Mesendoderm (in vitro differentiated cells): ENCODE results near the gene KCNQ1.

Experiments
- DNase-seq: peaks from one replicate; pipeline ENCODE4 v3.0.0; 2013
- H2AK5ac ChIP-seq: 2 replicates; pipeline ENCODE4 v1.6.1; 2013; ENCODE audit warnings: low read length, inconsistent platforms
- H2BK120ac ChIP-seq: 2 replicates; pipeline ENCODE4 v1.6.1; 2013; ENCODE audit warnings: low read depth, mild to moderate bottlenecking, low read length, moderate library complexity, mixed read lengths
- H2BK15ac ChIP-seq: replicated peaks from 2 replicates; pipeline ENCODE4 v1.6.1; 2013; ENCODE audit warnings: low read depth, mild to moderate bottlenecking, moderate library complexity
- H2BK5ac ChIP-seq: 2 replicates; pipeline ENCODE4 v1.6.1; 2013; ENCODE audit warnings: low read length, inconsistent platforms
- H3K18ac ChIP-seq: 2 replicates; pipeline ENCODE4 v1.6.1; 2013; ENCODE audit warnings: mild to moderate bottlenecking, low read length, mixed read lengths
- H3K23ac ChIP-seq: one replicate; pipeline ENCODE4 v1.6.1; 2013; ENCODE audit warnings: low read length
- H3K27ac ChIP-seq: 2 replicates; pipeline ENCODE4 v1.5.1; 2013; ENCODE audit warnings: low read depth, mild to moderate bottlenecking, inconsistent platforms, low read length, moderate library complexity
- H3K27me3 ChIP-seq: 2 replicates; pipeline ENCODE4 v1.6.1; 2013; ENCODE audit warnings: low read length, control low read depth, mild to moderate bottlenecking, inconsistent platforms; ENCODE audit not compliant: insufficient read depth, poor library complexity
- H3K36me3 ChIP-seq: 2 replicates; pipeline ENCODE4 v1.6.1; 2013; ENCODE audit warnings: low read length, inconsistent platforms; ENCODE audit not compliant: control insufficient read depth, insufficient read depth
- H3K4ac ChIP-seq: one replicate; pipeline ENCODE4 v1.6.1; 2013; ENCODE audit warnings: low read depth, mild to moderate bottlenecking, low read length, moderate library complexity
- H3K4me1 ChIP-seq: 2 replicates; pipeline ENCODE4 v1.6.1; 2013; ENCODE audit warnings: low read depth, low read length, inconsistent platforms; ENCODE audit not compliant: control insufficient read depth
- H3K4me2 ChIP-seq: 2 replicates; pipeline ENCODE4 v1.6.1; 2013; ENCODE audit warnings: low read length
- H3K4me3 ChIP-seq: 2 replicates; pipeline ENCODE4 v1.5.1; 2013; ENCODE audit warnings: mild to moderate bottlenecking, low read length
- H3K56ac ChIP-seq: one replicate; pipeline ENCODE4 v1.6.1; 2013; ENCODE audit warnings: low read length
- H3K79me1 ChIP-seq: 2 replicates; pipeline ENCODE4 v1.6.1; 2013; ENCODE audit warnings: low read length, inconsistent platforms
- H3K79me2 ChIP-seq: 2 replicates; pipeline ENCODE4 v1.6.1; 2013; ENCODE audit warnings: mild to moderate bottlenecking, low read length; ENCODE audit not compliant: control insufficient read depth, insufficient read depth
- H3K9ac ChIP-seq: 2 replicates; pipeline ENCODE4 v1.6.1; 2013; ENCODE audit warnings: low read length, inconsistent platforms
- H4K5ac ChIP-seq: one replicate; pipeline ENCODE4 v1.6.1; 2013; ENCODE audit warnings: low read length
- H4K8ac ChIP-seq: one replicate; pipeline ENCODE4 v1.6.1; 2013; ENCODE audit warnings: low read depth, mild to moderate bottlenecking, control low read depth, low read length, moderate library complexity
- WGBS: extraction: QIAGEN DNeasy Blood & Tissue Kit; methylation state at CpG from one replicate; pipeline ENCODE4 v1.1.7; 2013; ENCODE audit warnings: low lambda C conversion rate, missing lambda C conversion rate; ENCODE audit not compliant: insufficient coverage; ENCODE audit errors: extremely low coverage; 5-methylcytosine and 5-hydroxymethylcytosine counted together

Gene KCNQ1

DNA sequence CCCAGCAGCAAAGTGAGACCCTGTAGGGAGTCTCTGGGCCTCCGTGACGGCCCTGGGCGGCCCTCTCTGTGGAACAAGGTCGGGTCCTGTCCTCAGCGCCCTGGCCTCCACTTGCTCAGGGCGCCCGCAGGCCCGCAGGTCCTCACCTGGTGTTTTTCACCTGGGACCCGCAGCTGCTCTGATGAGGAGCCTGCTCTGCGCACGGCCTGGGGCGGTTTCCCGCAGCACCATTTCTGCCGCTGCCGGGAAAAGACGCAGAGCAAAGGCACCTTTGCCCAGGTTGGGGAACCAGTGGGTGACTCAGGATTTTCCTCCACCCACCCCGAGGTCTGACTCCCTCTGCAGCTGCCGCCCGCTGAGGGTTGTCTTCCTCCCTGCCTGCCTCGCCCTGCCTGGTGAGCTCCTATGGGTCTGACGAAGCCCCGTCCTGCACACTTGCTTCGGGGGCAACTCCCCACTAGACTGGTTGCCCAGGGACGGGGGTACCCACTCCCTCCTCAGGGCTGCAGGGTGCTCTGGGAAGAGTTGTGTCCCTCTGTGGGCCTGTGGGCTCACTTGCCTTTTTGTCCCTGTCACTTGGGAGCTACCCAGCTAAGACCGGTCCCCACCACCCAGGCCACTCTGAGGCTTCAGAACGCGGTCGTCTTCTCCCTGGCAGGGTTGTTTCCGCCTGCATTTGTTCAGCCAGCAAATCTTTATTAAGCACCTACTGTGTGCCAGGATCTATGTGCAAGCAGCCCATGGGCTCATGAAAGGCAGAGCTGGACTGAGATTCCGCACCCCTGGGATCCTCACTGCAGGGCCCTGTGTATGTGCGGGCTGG, 89.5 kb downstream of the KCNQ1 start:
- Histone ChIP-seq H3K27me3 (no peaks in the 10 kb centered on the region), H3K4me3 (no peak overlapping the region), H4K5ac (no peak overlapping the region), H3K23ac (no peak overlapping the region), H3K56ac (peak overlapping the region; percentile 76), H3K79me2 (no peaks in the 10 kb centered on the region), H3K4me1 (peaks cover 5% of the 10 kb centered on the region), H2BK15ac (no peak overlapping the region), H3K36me3 (no peaks in the 10 kb centered on the region), H3K4ac (peak overlapping the region; percentile 25), H2BK120ac (no peak overlapping the region), H3K18ac (peak overlapping the region; percentile 24), H2BK5ac (no peak overlapping the region), H3K79me1 (no peaks in the 10 kb centered on the region), H4K8ac (no peak overlapping the region), H3K4me2 (no peak overlapping the region), H2AK5ac (no peak overlapping the region), H3K27ac (no peak overlapping the region), H3K9ac (peak overlapping the region; percentile 43)
- DNase-seq, result no peak
- no CpG with 5 or more reads among the region's 31 CpGs for WGBS

DNA sequence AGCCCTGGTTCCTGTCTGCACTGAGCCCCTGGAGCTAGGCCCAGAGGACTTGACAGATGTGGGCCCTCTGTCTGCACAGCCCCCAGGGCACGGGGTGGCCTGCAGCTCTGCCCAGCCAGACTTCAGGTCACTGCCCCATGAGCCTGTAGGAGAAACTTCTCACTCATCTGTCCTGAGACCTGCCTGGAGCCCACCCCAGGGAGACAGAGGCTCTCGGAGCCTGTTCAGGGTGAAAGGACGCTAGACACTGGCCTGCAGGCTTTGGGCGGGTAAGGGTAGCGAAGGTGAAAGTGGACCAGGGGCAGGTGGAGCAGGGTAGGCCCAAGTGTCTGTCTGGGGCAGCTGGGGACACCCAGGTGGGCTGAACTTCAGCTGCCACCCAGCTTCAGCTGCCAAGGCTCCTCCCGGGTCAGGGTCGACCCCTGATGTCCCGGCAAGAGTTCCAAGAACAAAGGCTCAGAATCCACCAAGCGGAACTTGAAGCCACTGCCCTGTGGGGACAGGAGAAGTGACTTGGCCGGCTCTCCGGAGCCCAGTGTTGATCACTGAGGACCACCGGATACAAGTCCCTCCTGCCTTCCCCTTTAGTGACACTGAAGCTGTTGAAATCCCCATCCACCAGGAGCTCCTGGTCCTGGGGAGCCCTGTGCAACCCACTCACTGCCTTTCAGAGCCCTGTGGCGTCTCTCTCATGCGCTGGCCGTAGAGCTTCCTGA, 90.3 kb downstream of the KCNQ1 start:
- Histone ChIP-seq H2BK15ac (no peak overlapping the region), H3K27ac (no peak overlapping the region), H4K5ac (no peak overlapping the region), H2BK5ac (no peak overlapping the region), H3K79me2 (no peaks in the 10 kb centered on the region), H3K18ac (no peak overlapping the region), H3K4me3 (no peak overlapping the region), H3K4me2 (no peak overlapping the region), H2AK5ac (no peak overlapping the region), H3K4me1 (peaks cover 5% of the 10 kb centered on the region), H3K27me3 (no peaks in the 10 kb centered on the region), H2BK120ac (no peak overlapping the region), H4K8ac (no peak overlapping the region), H3K56ac (peak overlapping the region; percentile 42), H3K36me3 (no peaks in the 10 kb centered on the region), H3K79me1 (no peaks in the 10 kb centered on the region), H3K23ac (no peak overlapping the region), H3K4ac (no peak overlapping the region), H3K9ac (no peak overlapping the region)
- WGBS, result no CpG with 5 or more reads among the region's 15 CpGs
- no peak for DNase-seq

DNA sequence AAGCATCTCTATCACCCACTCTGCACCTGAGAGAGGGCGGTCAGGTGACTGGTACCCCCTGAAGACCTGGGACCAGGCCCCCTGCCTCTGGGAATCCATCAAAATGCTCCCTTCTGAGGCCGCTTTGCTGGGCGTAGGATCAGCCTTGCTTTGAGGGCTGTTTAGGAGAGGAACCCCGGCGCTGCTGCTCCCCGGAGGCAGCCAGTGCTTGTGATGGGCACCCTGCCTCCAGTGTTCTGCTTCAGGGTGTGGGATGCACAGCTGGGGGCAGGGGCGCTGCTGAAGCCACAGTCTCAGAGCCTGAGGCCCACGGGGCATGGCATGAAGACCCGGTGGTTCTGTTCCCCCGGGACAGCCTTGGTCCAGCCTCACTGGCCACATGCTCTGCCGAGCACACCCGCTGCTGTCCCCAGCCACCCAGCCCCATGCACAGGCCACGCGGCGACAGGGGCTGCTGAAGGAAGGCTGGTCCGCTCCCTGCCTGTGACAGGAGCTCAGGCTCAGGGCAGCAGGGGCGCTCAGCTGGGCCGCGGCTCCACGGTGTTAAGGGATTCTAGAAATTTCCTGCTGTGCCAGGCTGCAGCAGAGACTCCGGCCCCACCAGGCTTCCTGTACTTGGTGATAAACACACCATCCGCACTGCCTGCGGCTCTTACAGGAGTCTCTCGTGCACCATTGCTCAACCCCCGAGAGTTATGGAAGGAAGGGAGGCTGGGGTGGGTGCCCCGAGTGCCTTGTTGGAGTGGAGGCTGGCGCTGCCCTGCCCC, 91.0 kb downstream of the KCNQ1 start:
- no CpG with 5 or more reads among the region's 27 CpGs for WGBS
- H2BK120ac ChIP-seq, result no peak overlapping the region
- no peak overlapping the region for H4K5ac ChIP-seq
- no peak for DNase-seq
- H4K8ac ChIP-seq, result no peak overlapping the region
- no peak overlapping the region for H2AK5ac ChIP-seq
- H3K4ac ChIP-seq, result no peak overlapping the region
- no peak overlapping the region for H3K9ac ChIP-seq
- no peak overlapping the region for H3K4me2 ChIP-seq
- H3K36me3 ChIP-seq, result no peaks in the 10 kb centered on the region
- no peak overlapping the region for H2BK5ac ChIP-seq
- H2BK15ac ChIP-seq, result no peak overlapping the region
- no peaks in the 10 kb centered on the region for H3K79me1 ChIP-seq
- H3K23ac ChIP-seq, result no peak overlapping the region
- H3K27ac ChIP-seq, result no peak overlapping the region
- no peaks in the 10 kb centered on the region for H3K79me2 ChIP-seq
- no peaks in the 10 kb centered on the region for H3K27me3 ChIP-seq
- peaks cover 5% of the 10 kb centered on the region for H3K4me1 ChIP-seq
- no peak overlapping the region for H3K4me3 ChIP-seq
- no peak overlapping the region for H3K18ac ChIP-seq
- H3K56ac ChIP-seq, result no peak overlapping the region

DNA sequence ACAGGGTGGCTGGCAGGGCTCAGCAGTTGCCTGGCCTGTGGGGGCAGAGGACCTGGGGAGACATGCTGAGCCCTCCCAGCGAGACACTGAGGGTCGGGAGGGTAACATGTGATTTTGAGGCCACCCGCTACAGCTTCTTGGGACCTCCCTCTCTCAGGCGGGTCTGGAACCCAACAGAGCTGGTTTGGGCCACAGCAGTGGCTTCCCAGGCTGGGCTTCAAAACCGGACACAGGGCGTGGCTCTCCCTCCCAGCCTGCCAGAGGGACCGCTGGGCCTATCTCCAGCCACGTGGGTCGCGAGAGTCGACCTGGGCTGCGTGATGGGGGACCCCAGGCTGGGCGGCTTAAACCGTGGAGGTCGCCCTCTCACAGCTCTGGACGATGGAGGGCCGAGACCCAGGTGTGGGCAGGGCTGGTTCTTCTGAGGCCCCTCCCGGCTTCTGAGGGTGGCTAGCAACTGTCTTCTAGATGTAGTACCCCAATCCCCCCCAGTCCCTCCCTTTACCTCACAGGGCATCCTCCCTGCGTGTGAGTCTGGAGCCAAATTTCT, 91.7 kb downstream of the KCNQ1 start:
- no CpG with 5 or more reads among the region's 19 CpGs for WGBS
- Histone ChIP-seq H3K36me3 (no peaks in the 10 kb centered on the region), H3K18ac (no peak overlapping the region), H2AK5ac (no peak overlapping the region), H4K8ac (no peak overlapping the region), H3K27ac (no peak overlapping the region), H3K4ac (no peak overlapping the region), H3K4me1 (peaks cover 5% of the 10 kb centered on the region), H3K79me2 (no peaks in the 10 kb centered on the region), H3K4me2 (no peak overlapping the region), H2BK15ac (no peak overlapping the region), H3K27me3 (no peaks in the 10 kb centered on the region), H3K4me3 (no peak overlapping the region), H2BK5ac (no peak overlapping the region), H3K79me1 (no peaks in the 10 kb centered on the region), H3K9ac (no peak overlapping the region), H3K56ac (no peak overlapping the region), H2BK120ac (no peak overlapping the region), H4K5ac (no peak overlapping the region), H3K23ac (no peak overlapping the region)
- no peak for DNase-seq

DNA sequence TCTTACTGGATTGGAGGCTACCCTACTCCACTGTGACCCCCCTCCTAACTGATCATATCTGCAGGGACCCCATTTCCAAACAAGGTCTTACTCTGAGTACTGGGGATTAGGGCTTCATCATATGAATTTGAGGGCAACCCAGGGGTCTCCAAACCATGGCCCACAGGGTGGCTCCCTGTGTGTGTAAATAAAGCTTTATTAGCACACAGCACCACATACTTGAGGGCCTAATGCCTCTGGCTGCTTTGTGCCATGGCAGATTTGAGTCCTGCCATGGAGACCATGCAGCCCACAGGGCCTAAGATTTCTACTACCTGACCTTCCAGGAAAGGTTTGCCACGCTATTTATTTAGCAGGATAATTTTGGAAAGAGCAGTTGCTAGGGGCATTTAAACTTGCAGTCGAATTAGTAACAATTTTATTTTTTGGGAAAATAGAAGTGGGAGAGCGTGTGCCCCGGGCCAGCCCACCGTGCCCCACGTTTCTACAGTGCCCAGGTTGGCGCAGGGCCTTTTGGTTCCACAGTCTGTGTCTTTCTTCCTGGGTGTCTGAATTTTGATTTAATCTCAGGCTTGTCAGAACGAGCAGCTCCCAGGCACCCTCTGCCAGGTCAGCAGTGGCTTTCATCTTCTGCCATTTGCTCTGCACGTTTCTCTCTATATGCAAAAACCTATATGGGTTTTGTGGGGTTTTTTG, 92.3 kb downstream of the KCNQ1 start:
- Histone ChIP-seq H4K5ac (no peak overlapping the region), H2BK120ac (no peak overlapping the region), H2AK5ac (no peak overlapping the region), H3K4me3 (no peak overlapping the region), H3K27ac (no peak overlapping the region), H2BK5ac (no peak overlapping the region), H3K4me1 (peaks cover 5% of the 10 kb centered on the region), H3K23ac (no peak overlapping the region), H3K79me1 (no peaks in the 10 kb centered on the region), H3K27me3 (no peaks in the 10 kb centered on the region), H3K79me2 (no peaks in the 10 kb centered on the region), H3K4ac (no peak overlapping the region), H4K8ac (no peak overlapping the region), H3K56ac (no peak overlapping the region), H3K18ac (no peak overlapping the region), H2BK15ac (no peak overlapping the region), H3K9ac (no peak overlapping the region), H3K4me2 (no peak overlapping the region), H3K36me3 (no peaks in the 10 kb centered on the region)
- no peak for DNase-seq
- WGBS, result no CpG with 5 or more reads among the region's 9 CpGs
